Epithelial cell of proximal tubule (primary cell): ENCODE data around the gene C1QL1. TPM values are rescaled to one million over a fixed set of nuclear protein-coding genes. Genes with fewer than 3 reads are reported as not detected.

Experiments
- DNase-seq: peaks from one replicate; pipeline ENCODE4 v3.0.0-alpha.2; 2011; ENCODE audit warnings: low read depth
- H3K4me3 ChIP-seq: 2 replicates; pipeline ENCODE4 v1.5.1; 2011; ENCODE audit warnings: low read depth, mild to moderate bottlenecking, low read length
- CTCF ChIP-seq: conservative IDR thresholded peaks from 2 replicates; pipeline ENCODE4 v1.5.1; 2012; ENCODE audit warnings: low read depth, mild to moderate bottlenecking, low read length
- total RNA-seq: library from RNA; depleted of rRNA; stranded (reverse); fragments of >200 nt; gene quantifications from 2 replicates; pipeline ENCODE4 v1.2.3, GENCODE V29; 2015

C1QL1 gene
- total RNA-seq, 1 donor from 2014 or later, result not detected

GRCh38 chr17:44924107-44924544 lies 44.0 kb downstream of the C1QL1 start:
- DNase-seq, result no peak
- no peak for TF ChIP-seq CTCF
- no peak overlapping the region for H3K4me3 ChIP-seq

- H3K4me3 ChIP-seq, result no peak overlapping the region
- TF ChIP-seq CTCF, result no peak
- no peak for DNase-seq
These were observed 45.2 kb downstream of the C1QL1 start for GRCh38 chr17:44922746-44923470.

- H3K4me3 ChIP-seq, result no peak overlapping the region
- TF ChIP-seq CTCF, result no peak
- no peak for DNase-seq
These were observed 46.0 kb downstream of the C1QL1 start for GRCh38 chr17:44922136-44922535.

GRCh38 chr17:44921122-44921882 lies 46.8 kb downstream of the C1QL1 start:
- TF ChIP-seq CTCF, result no peak
- no peak overlapping the region for H3K4me3 ChIP-seq
- DNase-seq, result no peak

- DNase-seq, result no peak
- no peak overlapping the region for H3K4me3 ChIP-seq
- no peak for TF ChIP-seq CTCF
These were observed 47.5 kb downstream of the C1QL1 start for GRCh38 chr17:44920565-44920940.

- no peak for DNase-seq
- H3K4me3 ChIP-seq, result no peak overlapping the region
- TF ChIP-seq CTCF, result peak; percentile 89
These were observed 48.1 kb downstream of the C1QL1 start for GRCh38 chr17:44919885-44920564.
